HS-27A (cell line): ENCODE measurements around the gene CCDC187.

Experiments
- DNase-seq: peaks from one replicate; pipeline ENCODE4 v3.0.0-alpha.2; 2012; ENCODE audit warnings: low read depth, missing footprints

CCDC187 gene

GRCh38 chr9:136252846-136253245 lies 51.0 kb downstream of the CCDC187 start:
- no peak for DNase-seq

- no peak for DNase-seq
Measured at GRCh38 chr9:136252281-136252680, 51.6 kb downstream of the CCDC187 start.

- DNase-seq, result no peak
Measured at GRCh38 chr9:136251264-136252115, 52.4 kb downstream of the CCDC187 start.

- DNase-seq, result no peak
Measured at GRCh38 chr9:136250676-136251075, 53.2 kb downstream of the CCDC187 start.

GRCh38 chr9:136249877-136250559 lies 53.9 kb downstream of the CCDC187 start:
- DNase-seq, result no peak

GRCh38 chr9:136248951-136249876 lies 54.7 kb downstream of the CCDC187 start:
- DNase-seq, result no peak

GRCh38 chr9:136247947-136248637 lies 55.8 kb downstream of the CCDC187 start:
- no peak for DNase-seq

GRCh38 chr9:136247551-136247916 lies 56.4 kb downstream of the CCDC187 start:
- no peak for DNase-seq

GRCh38 chr9:136246849-136247550 lies 56.9 kb downstream of the CCDC187 start:
- DNase-seq, result no peak

- no peak for DNase-seq
Measured at GRCh38 chr9:136245219-136246150, 58.4 kb downstream of the CCDC187 start, which contains the start of gene QSOX2. Gene QSOX2 (minus strand): TSS chr9:136245812. CDS start chr9:136245803, 9 bp downstream.

- DNase-seq, result no peak
Measured at GRCh38 chr9:136244969-136245218, 59.0 kb downstream of the CCDC187 start.

GRCh38 chr9:136244122-136244968 lies 59.5 kb downstream of the CCDC187 start:
- DNase-seq, result no peak

GRCh38 chr9:136243631-136244030 lies 60.3 kb downstream of the CCDC187 start:
- DNase-seq, result no peak

- DNase-seq, result no peak
Measured at GRCh38 chr9:136242918-136243525, 60.9 kb downstream of the CCDC187 start.

- no peak for DNase-seq
Measured at GRCh38 chr9:136242248-136242647, 61.6 kb downstream of the CCDC187 start.

- DNase-seq, result no peak
Measured at GRCh38 chr9:136241542-136241941, 62.4 kb downstream of the CCDC187 start.

GRCh38 chr9:136240941-136241340 lies 63.0 kb downstream of the CCDC187 start:
- DNase-seq, result no peak

- no peak for DNase-seq
Measured at GRCh38 chr9:136239983-136240330, 63.9 kb downstream of the CCDC187 start.
